ENCODE data around the gene NARF.

The NARF gene

GRCh38 chr17:82446649-82447048 is 11.9 kb upstream of the NARF start:
- no peak for DNase-seq
- peaks cover 19% of the 10 kb centered on the region for H3K4me1 Mint-ChIP-seq
- H3K36me3 Mint-ChIP-seq (ENCODE audit: low read depth), result peaks cover 8% of the 10 kb centered on the region
- TF ChIP-seq, protein P1, sequence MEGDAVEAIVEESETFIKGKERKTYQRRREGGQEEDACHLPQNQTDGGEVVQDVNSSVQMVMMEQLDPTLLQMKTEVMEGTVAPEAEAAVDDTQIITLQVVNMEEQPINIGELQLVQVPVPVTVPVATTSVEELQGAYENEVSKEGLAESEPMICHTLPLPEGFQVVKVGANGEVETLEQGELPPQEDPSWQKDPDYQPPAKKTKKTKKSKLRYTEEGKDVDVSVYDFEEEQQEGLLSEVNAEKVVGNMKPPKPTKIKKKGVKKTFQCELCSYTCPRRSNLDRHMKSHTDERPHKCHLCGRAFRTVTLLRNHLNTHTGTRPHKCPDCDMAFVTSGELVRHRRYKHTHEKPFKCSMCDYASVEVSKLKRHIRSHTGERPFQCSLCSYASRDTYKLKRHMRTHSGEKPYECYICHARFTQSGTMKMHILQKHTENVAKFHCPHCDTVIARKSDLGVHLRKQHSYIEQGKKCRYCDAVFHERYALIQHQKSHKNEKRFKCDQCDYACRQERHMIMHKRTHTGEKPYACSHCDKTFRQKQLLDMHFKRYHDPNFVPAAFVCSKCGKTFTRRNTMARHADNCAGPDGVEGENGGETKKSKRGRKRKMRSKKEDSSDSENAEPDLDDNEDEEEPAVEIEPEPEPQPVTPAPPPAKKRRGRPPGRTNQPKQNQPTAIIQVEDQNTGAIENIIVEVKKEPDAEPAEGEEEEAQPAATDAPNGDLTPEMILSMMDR (IDR thresholded peaks at IDR 0.05), result no peak
- H3K27me3 Mint-ChIP-seq (ENCODE audit: low read depth, poor library complexity), result peaks cover 4% of the 10 kb centered on the region
- peaks cover 10% of the 10 kb centered on the region for H3K9me3 Mint-ChIP-seq
- H3K27ac Mint-ChIP-seq, result peak overlapping the region; percentile 78
- no peak overlapping the region for H3K4me3 Mint-ChIP-seq

DNA sequence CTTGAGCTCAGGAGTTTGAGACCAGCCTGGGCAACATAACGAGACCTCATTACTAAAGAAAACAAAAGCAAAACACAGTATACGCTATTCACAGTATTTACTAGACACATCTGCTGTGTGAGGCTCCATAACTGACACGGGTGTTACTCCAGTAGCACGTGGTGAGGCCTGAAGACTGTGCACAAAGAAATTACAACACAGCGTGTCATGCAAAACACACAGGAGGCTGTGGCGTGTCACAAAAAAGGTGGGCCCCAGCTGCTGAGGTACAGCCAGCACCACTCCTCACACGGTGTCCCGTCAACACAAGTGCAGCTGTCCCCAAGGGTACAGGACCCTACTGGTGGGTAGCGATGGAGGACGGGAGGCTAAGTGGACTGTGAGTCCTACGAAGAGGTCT is 10.7 kb upstream of the NARF start:
- Mint-ChIP-seq H3K4me1 (peaks cover 19% of the 10 kb centered on the region), H3K27me3 (ENCODE audit: low read depth, poor library complexity) (peaks cover 4% of the 10 kb centered on the region), H3K36me3 (ENCODE audit: low read depth) (peaks cover 16% of the 10 kb centered on the region), H3K4me3 (no peak overlapping the region), H3K27ac (no peak overlapping the region), H3K9me3 (peaks cover 23% of the 10 kb centered on the region)
- TF ChIP-seq, protein P1 (IDR thresholded peaks at IDR 0.05), result no peak
- no peak for DNase-seq

- Mint-ChIP-seq H3K36me3 (ENCODE audit: low read depth) (peaks cover 21% of the 10 kb centered on the region), H3K4me3 (peak overlapping the region; percentile 87), H3K9me3 (peaks cover 37% of the 10 kb centered on the region), H3K4me1 (peaks cover 19% of the 10 kb centered on the region), H3K27me3 (ENCODE audit: low read depth, poor library complexity) (peaks cover 4% of the 10 kb centered on the region), H3K27ac (peak overlapping the region; percentile 67)
- TF ChIP-seq, protein P1 (IDR thresholded peaks at IDR 0.05), result no peak
- no peak for DNase-seq
Measured at GRCh38 chr17:82449131-82449882, 9.2 kb upstream of the NARF start.

DNA sequence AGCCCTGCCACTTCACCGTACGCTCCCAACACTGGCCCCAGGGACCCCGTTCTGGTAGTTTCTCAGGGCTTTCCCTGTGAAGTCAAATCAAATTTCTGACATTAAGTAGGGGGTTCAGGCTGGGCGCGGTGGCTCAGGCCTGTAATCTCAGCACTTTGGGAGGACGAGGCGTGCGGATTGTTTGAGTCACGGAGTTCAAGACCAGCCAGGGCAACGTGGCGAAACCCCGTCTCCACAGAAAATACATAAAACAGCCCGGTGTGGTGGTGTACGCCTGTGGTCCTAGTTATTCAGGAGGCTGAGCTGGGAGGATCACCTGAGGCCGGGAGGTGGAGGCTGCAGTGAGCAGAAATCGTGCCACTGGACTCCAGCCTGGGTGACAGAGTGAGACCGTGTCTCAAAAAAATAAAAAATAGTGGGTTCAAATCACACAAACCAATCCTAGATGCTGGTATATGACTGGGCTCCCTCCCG is 8.6 kb upstream of the NARF start:
- peak overlapping the region; percentile 67 for H3K27ac Mint-ChIP-seq
- H3K4me1 Mint-ChIP-seq, result peaks cover 19% of the 10 kb centered on the region
- peaks cover 38% of the 10 kb centered on the region for H3K9me3 Mint-ChIP-seq
- DNase-seq, result no peak
- TF ChIP-seq, protein P1 (IDR thresholded peaks at IDR 0.05), result no peak
- H3K4me3 Mint-ChIP-seq, result peak overlapping the region; percentile 87
- H3K36me3 Mint-ChIP-seq (ENCODE audit: low read depth), result peaks cover 21% of the 10 kb centered on the region
- peaks cover 4% of the 10 kb centered on the region for H3K27me3 Mint-ChIP-seq (ENCODE audit: low read depth, poor library complexity)

DNA sequence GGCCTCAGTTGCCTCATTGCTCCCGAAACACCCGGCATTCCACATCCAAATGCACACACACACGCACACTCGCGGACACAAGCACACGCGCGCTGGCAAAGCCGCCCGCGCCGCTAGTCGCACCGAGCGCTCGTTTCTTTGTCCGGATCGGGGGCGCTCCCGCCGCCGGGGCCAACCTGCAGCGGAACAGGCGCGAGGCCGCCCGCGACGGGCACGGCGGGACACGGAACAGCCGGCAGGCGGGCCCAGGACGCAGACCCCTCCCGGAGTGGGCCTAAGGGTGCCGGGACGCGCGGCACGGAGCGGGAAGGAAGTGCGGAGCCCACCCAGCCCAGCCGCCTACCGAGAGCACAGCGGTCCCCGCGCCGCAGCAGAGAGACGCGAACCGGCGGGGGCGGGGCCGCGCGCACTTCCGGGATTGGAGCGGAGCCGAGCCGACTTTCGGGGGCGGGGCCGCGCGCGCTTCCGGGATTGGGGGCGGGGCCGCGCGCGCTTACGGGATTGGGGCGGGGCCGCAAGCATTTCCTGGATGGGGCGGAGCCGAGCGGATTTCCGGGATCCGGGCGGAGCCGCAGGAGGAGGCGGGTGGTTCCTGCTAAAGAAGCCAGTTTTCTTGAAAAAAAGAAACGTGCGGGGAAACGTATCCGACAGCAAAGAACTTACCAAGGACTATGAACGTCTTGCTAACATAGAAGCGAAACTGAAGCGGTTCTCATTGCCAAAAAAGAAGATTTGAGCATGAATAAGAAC is 8.0 kb upstream of the NARF start, which contains the start of gene CYBC1:
Gene CYBC1 (minus strand): TSS at position 396 of the 750 bp plus-strand sequence. CDS start 1,498 bp downstream, outside the sequence.
- H3K4me1 Mint-ChIP-seq, result peaks cover 19% of the 10 kb centered on the region
- H3K27me3 Mint-ChIP-seq (ENCODE audit: low read depth, poor library complexity), result peaks cover 4% of the 10 kb centered on the region
- TF ChIP-seq, protein P1 (IDR thresholded peaks at IDR 0.05), result no peak
- H3K36me3 Mint-ChIP-seq (ENCODE audit: low read depth), result peaks cover 21% of the 10 kb centered on the region
- H3K27ac Mint-ChIP-seq, result peak within 1 kb of the TSS; percentile 67
- peak; percentile 96 for DNase-seq
- H3K9me3 Mint-ChIP-seq, result peaks cover 38% of the 10 kb centered on the region
- H3K4me3 Mint-ChIP-seq, result peak within 1 kb of the TSS; percentile 87
